Measurements from ENCODE around the gene SMR3B.

Gene SMR3B

GRCh38 chr4:70382691-70383181 lies at the start of gene SMR3B:
TSS of gene SMR3B (plus strand) at chr4:70383131. CDS start at chr4:70384511, 1,380 bp downstream.
- DNase-seq, result no peak

GRCh38 chr4:70334681-70335080 lies 48.2 kb upstream of the SMR3B start, which contains the start of gene CABS1:
TSS of gene CABS1 (plus strand) at chr4:70334981. CDS start at chr4:70335040, 59 bp downstream.
- no peak for DNase-seq

- no peak for DNase-seq
These were observed 46.9 kb upstream of the SMR3B start for GRCh38 chr4:70336043-70336442.

- DNase-seq, result no peak
These were observed 45.0 kb upstream of the SMR3B start for GRCh38 chr4:70337886-70338420.

GRCh38 chr4:70356185-70356584 lies 26.7 kb upstream of the SMR3B start:
- no peak for DNase-seq

DNA sequence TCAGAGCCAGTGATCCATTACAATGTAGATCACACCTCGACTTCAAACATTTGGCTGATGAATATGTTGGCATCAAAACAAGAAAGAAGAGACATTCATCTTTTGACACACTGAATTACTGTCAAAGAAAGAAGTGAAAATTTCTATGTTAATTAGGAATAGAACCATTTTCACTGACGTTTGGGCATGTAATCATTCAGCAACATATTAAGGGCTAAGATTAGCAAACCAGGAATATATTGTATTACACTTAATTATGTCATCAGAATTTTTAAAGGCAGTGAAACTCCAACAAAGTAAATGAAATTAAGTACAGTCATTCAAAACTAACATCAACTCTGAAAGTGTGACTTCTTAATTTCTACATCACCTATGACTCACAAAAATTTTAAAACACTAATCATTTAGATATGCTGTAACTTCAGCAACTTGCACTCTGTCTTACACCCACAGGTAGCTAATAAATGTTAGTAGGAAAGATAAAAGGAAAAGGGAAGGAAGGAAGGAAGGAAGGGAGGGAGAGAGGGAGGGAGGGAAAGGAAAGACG lies 23.7 kb upstream of the SMR3B start:
- no peak for DNase-seq

- DNase-seq, result no peak
These were observed 22.5 kb upstream of the SMR3B start, which contains the start of gene SMR3A for GRCh38 chr4:70360460-70360859. TSS of gene SMR3A (plus strand) at chr4:70360760. CDS start at chr4:70362116, 1,356 bp downstream.

DNA sequence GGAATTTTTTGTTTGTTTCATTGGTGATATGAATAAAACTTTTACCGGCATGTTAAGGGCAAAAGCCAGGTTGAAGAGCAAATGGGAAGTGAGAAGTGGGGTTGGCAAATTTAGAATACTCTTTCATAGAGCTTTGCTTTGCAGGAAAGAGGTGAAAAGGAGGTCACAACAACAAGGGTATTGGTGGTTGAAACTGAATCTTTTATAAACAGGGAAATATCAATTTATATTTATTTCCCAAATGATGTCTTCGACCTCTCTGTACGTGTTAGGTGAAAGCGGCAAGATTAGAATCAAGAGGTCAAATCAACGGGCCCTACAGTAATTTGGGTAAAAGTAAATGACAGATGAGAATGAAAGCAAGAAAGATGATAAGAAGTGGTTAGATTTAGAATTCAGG lies 18.9 kb upstream of the SMR3B start:
- DNase-seq, result no peak

- DNase-seq, result no peak
These were observed 17.5 kb upstream of the SMR3B start for GRCh38 chr4:70365479-70365878.

GRCh38 chr4:70367813-70368212 lies 15.1 kb upstream of the SMR3B start:
- DNase-seq, result no peak

DNA sequence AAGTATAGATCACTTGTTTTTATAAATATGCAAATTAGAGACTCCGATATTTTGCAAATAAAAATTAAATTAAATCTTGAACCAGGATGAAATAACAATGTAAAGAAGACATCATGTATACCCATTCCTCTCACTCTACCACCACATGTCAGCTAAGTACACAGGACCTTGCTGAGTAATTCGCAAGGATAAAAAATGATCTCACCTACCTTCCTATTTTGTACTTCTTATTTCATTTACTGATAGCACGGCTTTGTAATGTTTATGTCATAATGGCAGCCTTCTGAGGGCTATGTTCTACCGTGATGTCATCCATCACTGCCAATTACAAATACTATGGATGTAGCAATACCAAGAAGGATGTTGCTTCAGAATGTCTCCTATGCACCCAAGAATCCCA lies 10.9 kb upstream of the SMR3B start:
- DNase-seq, result no peak

DNA sequence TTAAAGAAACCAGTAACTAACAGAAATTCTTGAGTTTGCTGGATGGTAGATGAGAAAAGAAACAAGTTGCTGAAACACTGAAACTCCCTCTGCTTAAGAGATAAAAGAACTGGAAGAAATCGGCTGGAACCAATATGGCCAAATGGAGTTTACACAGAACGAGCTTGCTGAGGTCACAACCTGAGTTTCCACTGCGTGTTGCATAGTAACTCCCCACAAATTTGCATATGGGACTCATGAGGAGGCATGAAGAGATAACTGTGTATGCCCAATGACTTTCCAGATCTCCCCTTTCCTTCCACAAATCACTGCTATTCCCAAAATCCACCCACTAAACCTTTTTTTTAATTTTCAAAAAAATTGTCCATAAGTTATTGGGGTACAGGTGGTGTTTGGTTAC lies 10.2 kb upstream of the SMR3B start:
- no peak for DNase-seq

- DNase-seq, result no peak
These were observed 2.4 kb upstream of the SMR3B start for GRCh38 chr4:70380578-70380977.

DNA sequence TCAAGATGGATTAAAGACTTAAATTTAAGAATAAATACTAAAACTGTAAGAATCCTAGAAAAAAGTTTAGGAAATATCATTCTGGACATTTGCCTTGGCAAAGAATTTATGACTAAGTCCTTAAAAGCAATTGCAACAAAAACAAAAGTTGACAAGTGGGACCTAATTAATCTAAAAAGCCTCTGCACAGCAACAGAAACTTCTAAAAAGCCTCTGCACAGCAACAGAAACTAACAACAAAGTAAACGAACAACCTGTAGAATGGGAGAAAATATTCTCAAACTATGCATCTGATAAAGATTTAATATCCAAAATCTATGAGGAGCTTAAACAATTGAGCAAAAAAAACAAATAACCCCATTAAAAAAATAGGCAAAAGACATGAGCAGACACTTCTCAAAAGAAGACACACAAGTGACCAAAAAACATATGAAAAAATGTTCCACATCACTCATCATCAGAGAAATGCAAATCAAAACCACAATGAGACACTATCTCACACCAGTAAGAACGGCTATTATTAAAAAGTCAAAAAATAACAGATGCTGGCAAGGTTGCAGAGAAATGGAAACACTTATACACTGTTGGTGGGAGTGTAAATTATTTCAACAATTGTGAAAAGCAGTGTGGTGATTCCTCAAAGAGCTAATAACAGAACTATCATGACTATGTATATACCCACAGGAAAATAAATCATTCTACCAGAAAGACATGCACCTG lies 9.3 kb downstream of the SMR3B start:
- no peak for DNase-seq

DNA sequence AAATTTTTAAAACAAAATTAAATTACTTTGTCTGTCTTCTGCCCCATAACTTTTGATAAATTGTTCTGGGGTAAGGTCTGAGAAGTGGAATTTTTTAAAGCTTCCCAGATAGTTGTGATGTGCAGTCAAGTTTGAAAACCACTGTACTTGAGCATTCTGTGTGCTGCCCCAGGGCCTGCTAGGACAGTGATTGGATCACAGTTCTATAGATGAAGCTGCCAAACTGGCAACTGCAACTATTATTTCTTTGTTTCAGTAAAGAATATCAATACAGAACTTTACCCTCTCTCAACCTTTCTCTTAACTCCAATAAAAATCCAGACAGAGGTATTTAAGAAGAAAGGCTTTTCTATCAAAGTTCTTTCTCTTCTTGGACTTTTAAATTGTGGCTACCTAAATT lies 14.6 kb downstream of the SMR3B start, which contains the start of gene OPRPN:
OPRPN (plus strand) TSS at position 361 of the 400 bp plus-strand sequence. CDS start 1,346 bp downstream, outside the sequence.
- DNase-seq, result no peak

DNA sequence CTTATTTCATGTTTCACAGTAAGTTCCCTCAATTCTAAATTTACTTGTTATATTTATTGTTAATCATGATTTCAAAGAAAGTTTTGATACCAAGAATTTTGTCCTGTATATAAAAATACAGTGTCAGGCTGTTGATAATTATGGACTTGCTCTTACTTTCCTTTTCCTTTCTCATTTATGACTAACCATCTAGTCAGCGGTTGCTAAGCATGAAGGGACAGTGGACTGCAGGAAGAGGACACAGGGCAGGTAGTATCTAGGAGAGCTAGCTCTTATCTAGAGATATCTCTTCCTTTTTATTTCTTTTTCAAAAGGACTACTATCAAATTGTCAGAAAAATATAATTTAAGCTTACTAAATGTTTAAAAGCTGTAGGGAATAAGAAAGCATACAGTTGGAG lies 16.4 kb downstream of the SMR3B start:
- DNase-seq, result no peak

DNA sequence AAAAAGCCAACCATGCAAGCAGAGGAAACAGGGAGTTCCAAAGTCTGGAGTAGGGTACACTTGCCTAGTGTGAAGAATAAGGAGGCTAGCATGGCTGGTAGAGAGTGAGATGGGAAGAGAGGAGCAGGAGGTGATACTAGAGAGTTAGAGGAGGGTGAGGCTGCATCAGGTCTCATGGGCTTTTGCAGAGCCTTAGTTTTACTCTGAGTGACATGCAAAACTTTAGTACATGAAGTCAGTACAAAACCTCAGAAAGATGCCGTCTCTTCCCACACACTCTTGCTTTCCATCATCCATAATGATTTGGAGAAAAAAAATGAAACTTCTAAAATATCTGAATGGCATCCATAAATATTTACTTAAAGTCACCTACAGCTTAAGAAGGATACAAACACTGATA lies 19.8 kb downstream of the SMR3B start:
- DNase-seq, result no peak

- DNase-seq, result no peak
These were observed 22.8 kb downstream of the SMR3B start for GRCh38 chr4:70405765-70406164.

DNA sequence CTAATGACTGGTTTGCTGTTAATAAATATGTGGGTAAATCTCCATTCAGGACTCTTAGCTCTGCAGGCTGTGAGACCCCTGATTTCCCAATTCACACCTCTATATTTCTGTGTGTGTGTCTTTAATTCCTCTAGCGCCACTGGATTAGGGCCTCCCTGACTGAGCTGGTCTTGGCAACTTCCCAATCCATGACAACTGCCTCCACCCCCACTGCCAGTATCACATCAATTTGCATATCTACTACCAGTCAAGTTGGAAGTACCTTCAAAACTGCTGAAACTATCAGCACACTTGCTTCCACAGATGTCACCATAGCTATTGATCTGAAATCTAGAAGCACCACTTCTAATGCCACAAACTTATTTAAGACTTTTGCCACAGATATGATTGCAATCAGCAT lies 42.4 kb downstream of the SMR3B start:
- DNase-seq, result no peak

- no peak for DNase-seq
These were observed 43.9 kb downstream of the SMR3B start for GRCh38 chr4:70426789-70427188.

DNA sequence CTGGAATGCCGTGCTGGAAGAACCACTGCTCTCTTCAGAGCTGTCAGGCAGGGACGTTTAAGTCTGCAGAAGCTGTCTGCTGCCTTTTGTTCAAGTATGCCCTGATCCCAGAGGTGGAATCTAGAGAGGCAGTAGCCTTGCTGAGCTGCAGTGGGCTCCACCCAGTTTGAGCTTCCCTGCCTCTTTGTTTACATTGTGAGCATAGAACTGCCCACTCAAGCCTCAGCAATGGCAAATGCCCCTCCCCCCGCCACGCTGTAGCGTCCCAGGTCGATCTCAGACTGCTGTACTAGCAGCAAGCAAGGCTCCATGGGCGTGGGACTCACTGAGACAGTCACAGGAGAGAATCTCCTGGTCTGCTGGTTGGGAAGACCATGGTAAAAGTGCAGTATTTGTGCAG lies 54.3 kb downstream of the SMR3B start:
- no peak for DNase-seq
